GM12878 (cell line): ENCODE measurements around the gene LSMEM2. TPM values are rescaled to one million over a fixed set of nuclear protein-coding genes. Genes with fewer than 3 reads are reported as not detected.

Source experiments
- ATAC-seq: fragments of 200-7000 bp; cut with Tn5 transposase; 3 replicates; pipeline ENCODE4 v1.9.1; 2020; ENCODE audit warnings: mild to moderate bottlenecking, moderate library complexity
- BruUV-seq: library from RNA; stranded (reverse); fragments of 400-500 nt; replicated peaks from 2 replicates; lab custom pipeline; 2021; lab: Mats Ljungman, UMichigan
- CTCF ChIA-PET: fragments of 300-600 bp; sonication (Branson Sonifier 250); formaldehyde crosslinking; extraction: SDS; loops from one replicate; lab custom pipeline; 2021; ENCODE audit warnings: inconsistent platforms; lab: Yijun Ruan, JAX
- POLR2A ChIA-PET: fragments of 350-600 bp; formaldehyde crosslinking; extraction: SDS; loops from one replicate; lab custom pipeline; 2021; ENCODE audit warnings: inconsistent platforms; lab: Charles Lee
- RAD21 ChIA-PET: fragments of 300-600 bp; sonication (Branson Sonifier 250); formaldehyde crosslinking; loops from one replicate; lab custom pipeline; 2023; ENCODE audit warnings: antibody characterized with exemption; ENCODE audit not compliant: unreplicated experiment; lab: Charles Lee
- SMC1A ChIA-PET: fragments of 300-600 bp; sonication (Branson Sonifier 250); formaldehyde crosslinking; loops from one replicate; lab custom pipeline; 2023; ENCODE audit not compliant: unreplicated experiment, uncharacterized antibody; lab: Charles Lee
- DNase-seq: peaks from one replicate; pipeline ENCODE4 v3.0.0-alpha.2; 2011; ENCODE audit warnings: low read depth, low spot score
- FAIRE-seq: peaks from 3 replicates; lab custom pipeline; 2011; peaks lifted over from hg19 to GRCh38; lab: Jason Lieb, UNC
- H2AFZ ChIP-seq: 2 replicates; pipeline ENCODE4 v1.6.0; 2011; ENCODE audit warnings: low read depth, low read length, control low read depth; ENCODE audit not compliant: control insufficient read depth
- H3K27ac ChIP-seq: 2 replicates; pipeline ENCODE4 v1.5.1; 2011; ENCODE audit warnings: control low read depth; ENCODE audit not compliant: control insufficient read depth, insufficient read depth
- H3K27me3 ChIP-seq, 2 experiments: replicated peaks in 1 of 2; 2 replicates each; pipeline versions ENCODE4 v1.6.0 to v1.6.1; 2011; ENCODE audit warnings: low read length in 1 of 2; ENCODE audit not compliant: control insufficient read depth in 2 of 2, insufficient read depth in 2 of 2
- H3K36me3 ChIP-seq, 2 experiments: 2 replicates each; pipeline ENCODE4 v1.5.1; 2011; ENCODE audit warnings: low read length in 1 of 2; ENCODE audit not compliant: control insufficient read depth in 2 of 2, insufficient read depth in 2 of 2
- H3K4me1 ChIP-seq: 2 replicates; pipeline ENCODE4 v1.6.1; 2011; ENCODE audit warnings: mild to moderate bottlenecking, low read length, moderate library complexity, mixed read lengths; ENCODE audit not compliant: control insufficient read depth, insufficient read depth
- H3K4me2 ChIP-seq: 2 replicates; pipeline ENCODE4 v1.6.0; 2011; ENCODE audit warnings: control low read depth; ENCODE audit not compliant: control insufficient read depth, insufficient read depth
- H3K4me3 ChIP-seq: fragments of 200-600 bp; sonication (generic); 2 replicates; pipeline ENCODE4 v1.5.1; 2016
- H3K79me2 ChIP-seq: 2 replicates; pipeline ENCODE4 v1.6.0; 2011; ENCODE audit warnings: low read length; ENCODE audit not compliant: control insufficient read depth, insufficient read depth
- H3K9ac ChIP-seq: 2 replicates; pipeline ENCODE4 v1.8.0; 2011; ENCODE audit warnings: low read length, control low read depth, mixed read lengths; ENCODE audit not compliant: control insufficient read depth, insufficient read depth
- H3K9me3 ChIP-seq: replicated peaks from 3 replicates; pipeline ENCODE4 v1.5.1; 2011; ENCODE audit warnings: mild to moderate bottlenecking, low read length; ENCODE audit not compliant: control insufficient read depth, insufficient read depth
- H4K20me1 ChIP-seq: 2 replicates; pipeline ENCODE4 v1.6.0; 2011; ENCODE audit not compliant: control insufficient read depth, insufficient read depth
- CHD4 ChIP-seq: fragments of 200-600 bp; sonication (generic); IDR thresholded peaks from 2 replicates; pipeline ENCODE4 v1.6.1; 2016; ENCODE audit warnings: mild to moderate bottlenecking
- ETV6 ChIP-seq, 2 experiments: fragments of 450-650 bp in 1 of 2; IDR thresholded peaks in 1 of 2; conservative IDR thresholded peaks in 1 of 2; 2 replicates each; pipeline ENCODE4 v1.6.1; 2014; ENCODE audit warnings: antibody characterized with exemption in 1 of 2, borderline replicate concordance in 1 of 2, low read depth in 1 of 2, mild to moderate bottlenecking in 1 of 2, moderate library complexity in 1 of 2
- FOS ChIP-seq: IDR thresholded peaks from 3 replicates; pipeline ENCODE4 v1.6.1; 2011; ENCODE audit warnings: borderline replicate concordance; ENCODE audit not compliant: insufficient read length; ENCODE audit errors: extremely low read depth
- FOXM1 ChIP-seq: IDR thresholded peaks from 2 replicates; pipeline ENCODE4 v1.6.1; 2012; ENCODE audit warnings: low read depth, mild to moderate bottlenecking, inconsistent platforms, low read length, moderate library complexity
- JUND ChIP-seq: IDR thresholded peaks from 2 replicates; pipeline ENCODE4 v1.6.1; 2012; ENCODE audit warnings: low read depth, mild to moderate bottlenecking, low read length, improper control_type of control experiment, moderate library complexity
- MYB ChIP-seq: fragments of 150-350 bp; IDR thresholded peaks from 2 replicates; pipeline ENCODE4 v1.6.1; 2014; ENCODE audit warnings: mild to moderate bottlenecking, low read depth, low read length, borderline replicate concordance
- NR2F1 ChIP-seq: fragments of 450-650 bp; conservative IDR thresholded peaks from 2 replicates; pipeline ENCODE4 v1.6.1; 2017; ENCODE audit warnings: mild to moderate bottlenecking
- POLR2AphosphoS2 ChIP-seq: IDR thresholded peaks from 2 replicates; pipeline ENCODE4 v1.6.1; 2011; ENCODE audit warnings: low read depth, mild to moderate bottlenecking, low read length, improper control_type of control experiment, moderate library complexity
- POLR2AphosphoS5 ChIP-seq: IDR thresholded peaks from 2 replicates; pipeline ENCODE4 v1.6.1; 2011; ENCODE audit warnings: mild to moderate bottlenecking, low read length, inconsistent platforms
- RAD51 ChIP-seq: fragments of 450-650 bp; IDR thresholded peaks from 2 replicates; pipeline ENCODE4 v1.6.1; 2016; ENCODE audit warnings: moderate library complexity, mild to moderate bottlenecking, inconsistent platforms
- ZBTB33 ChIP-seq: fragments of 450-650 bp; IDR thresholded peaks from 2 replicates; pipeline ENCODE4 v1.6.1; 2017; ENCODE audit warnings: mild to moderate bottlenecking
- WGBS: methylation state at CpG from one replicate; pipeline ENCODE4 v1.1.6; 2016; ENCODE audit warnings: low lambda C conversion rate; ENCODE audit not compliant: insufficient replicate concordance, insufficient coverage; ENCODE audit errors: missing lambda C conversion rate; 5-methylcytosine and 5-hydroxymethylcytosine counted together
- in situ Hi-C: fragments of 300-500 bp; cut with MboI; formaldehyde crosslinking; loops from 9 replicates; pipeline ENCODE4 v1.14.3; 2018; ENCODE audit warnings: mixed read lengths
- intact Hi-C: fragments of 100-400 bp; cut with micrococcal nuclease; formaldehyde crosslinking; loops from one replicate; pipeline ENCODE4 v1.14.2; 2022; ENCODE audit not compliant: unreplicated experiment
- polyA plus RNA-seq, 11 experiments: library from polyadenylated mRNA; depleted of rRNA in 4 of 11; unstranded in 6 of 11; stranded (reverse) in 5 of 11; fragments of >200 nt; fragmentation: Nextera tagmentation in 4 of 11; fragmentation: Illumina TruSeq in 1 of 11; extraction: Ambion mirVana in 4 of 11; extraction: Trizol in 1 of 11; gene quantifications; 1 replicate in 1 of 11; 2 replicates in 10 of 11; pipeline versions ENCODE4 v1.2.1 to v1.2.3, GENCODE V29; 2011 to 2016; ENCODE audit warnings: inconsistent platforms in 2 of 11, missing spikeins in 2 of 11, low read depth in 1 of 11
- total RNA-seq, 4 experiments: library from RNA; depleted of rRNA in 3 of 4; stranded (reverse); fragments of >200 nt in 3 of 4; fragmentation: Illumina TruSeq in 1 of 4; extraction: Trizol in 1 of 4; gene quantifications; 2 replicates each; pipeline versions ENCODE4 v1.2.1 to v1.2.3, GENCODE V29; 2013 to 2021
- TF ChIP-seq, protein P1 (sequence below): IDR thresholded peaks from 2 replicates; pipeline ENCODE4 v1.6.1; 2012; ENCODE audit warnings: improper control_type of control experiment, low read depth, low read length; ENCODE audit not compliant: insufficient replicate concordance
- TF ChIP-seq, protein P2 (sequence below): IDR thresholded peaks from 2 replicates; pipeline ENCODE4 v1.6.1; 2011; ENCODE audit warnings: mild to moderate bottlenecking, low read depth, low read length, moderate library complexity; ENCODE audit not compliant: insufficient replicate concordance

LSMEM2 gene
- total and polyA plus RNA-seq, 10 of the 15 experiments (the other 5 are each of a cell fraction or from before 2014, with no cell fraction given), result 0.17 TPM; not detected in 9

DNA sequence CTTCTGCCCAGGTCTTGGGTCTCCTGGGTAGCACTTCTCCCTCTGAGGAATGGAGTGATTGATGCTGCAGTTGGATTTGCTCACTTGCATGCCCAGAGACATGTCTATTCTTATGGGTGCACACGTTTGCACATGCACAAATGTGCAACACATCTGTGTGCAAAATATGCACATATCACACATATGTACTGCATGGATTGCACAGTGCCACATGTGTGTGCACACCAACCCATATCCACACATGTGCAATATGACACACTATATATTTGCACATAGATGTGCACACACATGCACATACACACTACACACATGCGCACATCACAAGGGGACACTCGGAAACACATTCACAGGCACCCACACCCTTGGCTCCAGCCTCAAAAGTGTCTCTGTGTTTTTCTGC lies 10.6 kb upstream of the LSMEM2 start (continued):
- TF ChIP-seq, protein P1, sequence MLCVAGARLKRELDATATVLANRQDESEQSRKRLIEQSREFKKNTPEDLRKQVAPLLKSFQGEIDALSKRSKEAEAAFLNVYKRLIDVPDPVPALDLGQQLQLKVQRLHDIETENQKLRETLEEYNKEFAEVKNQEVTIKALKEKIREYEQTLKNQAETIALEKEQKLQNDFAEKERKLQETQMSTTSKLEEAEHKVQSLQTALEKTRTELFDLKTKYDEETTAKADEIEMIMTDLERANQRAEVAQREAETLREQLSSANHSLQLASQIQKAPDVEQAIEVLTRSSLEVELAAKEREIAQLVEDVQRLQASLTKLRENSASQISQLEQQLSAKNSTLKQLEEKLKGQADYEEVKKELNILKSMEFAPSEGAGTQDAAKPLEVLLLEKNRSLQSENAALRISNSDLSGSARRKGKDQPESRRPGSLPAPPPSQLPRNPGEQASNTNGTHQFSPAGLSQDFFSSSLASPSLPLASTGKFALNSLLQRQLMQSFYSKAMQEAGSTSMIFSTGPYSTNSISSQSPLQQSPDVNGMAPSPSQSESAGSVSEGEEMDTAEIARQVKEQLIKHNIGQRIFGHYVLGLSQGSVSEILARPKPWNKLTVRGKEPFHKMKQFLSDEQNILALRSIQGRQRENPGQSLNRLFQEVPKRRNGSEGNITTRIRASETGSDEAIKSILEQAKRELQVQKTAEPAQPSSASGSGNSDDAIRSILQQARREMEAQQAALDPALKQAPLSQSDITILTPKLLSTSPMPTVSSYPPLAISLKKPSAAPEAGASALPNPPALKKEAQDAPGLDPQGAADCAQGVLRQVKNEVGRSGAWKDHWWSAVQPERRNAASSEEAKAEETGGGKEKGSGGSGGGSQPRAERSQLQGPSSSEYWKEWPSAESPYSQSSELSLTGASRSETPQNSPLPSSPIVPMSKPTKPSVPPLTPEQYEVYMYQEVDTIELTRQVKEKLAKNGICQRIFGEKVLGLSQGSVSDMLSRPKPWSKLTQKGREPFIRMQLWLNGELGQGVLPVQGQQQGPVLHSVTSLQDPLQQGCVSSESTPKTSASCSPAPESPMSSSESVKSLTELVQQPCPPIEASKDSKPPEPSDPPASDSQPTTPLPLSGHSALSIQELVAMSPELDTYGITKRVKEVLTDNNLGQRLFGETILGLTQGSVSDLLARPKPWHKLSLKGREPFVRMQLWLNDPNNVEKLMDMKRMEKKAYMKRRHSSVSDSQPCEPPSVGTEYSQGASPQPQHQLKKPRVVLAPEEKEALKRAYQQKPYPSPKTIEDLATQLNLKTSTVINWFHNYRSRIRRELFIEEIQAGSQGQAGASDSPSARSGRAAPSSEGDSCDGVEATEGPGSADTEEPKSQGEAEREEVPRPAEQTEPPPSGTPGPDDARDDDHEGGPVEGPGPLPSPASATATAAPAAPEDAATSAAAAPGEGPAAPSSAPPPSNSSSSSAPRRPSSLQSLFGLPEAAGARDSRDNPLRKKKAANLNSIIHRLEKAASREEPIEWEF, result no peak

- H3K4me3 ChIP-seq, result no peak within 1 kb of the TSS
- POLR2A ChIA-PET, result interaction anchor here (0.6 kb wide), 1 partner anchor 68 kb away, joined by 3 read pairs; no protein-coding TSS in a partner anchor
- H3K27ac ChIP-seq, result no peak within 1 kb of the TSS
- H3K9ac ChIP-seq, result no peak within 1 kb of the TSS
- CTCF ChIA-PET, result interaction anchor here (1.0 to 1.9 kb wide), 3 partner anchors 9 to 42 kb away, joined by 4 to 7 read pairs (median 4); no protein-coding TSS in a partner anchor
- FAIRE-seq (no peak), DNase-seq (no peak), ATAC-seq (no peak)
- SMC1A ChIA-PET, result no interaction called here
- WGBS, result 36% methylated on average over 21 of the region's 21 CpGs
- no peak within 1 kb of the TSS for H2AFZ ChIP-seq
- peaks cover 6% of the 10 kb centered on the region for H3K4me1 ChIP-seq
- intact Hi-C loops, result no loop called here
- H3K27me3 ChIP-seq, result peaks cover 0 to 4% of the 10 kb centered on the region in 2 experiments; a peak in 2 of 4 replicates
- no peak within 1 kb of the TSS for H3K4me2 ChIP-seq
- H3K79me2 ChIP-seq, result no peaks in the 10 kb centered on the region
- no peaks in the 10 kb centered on the region for H3K9me3 ChIP-seq
- no peaks in the 10 kb centered on the region for H4K20me1 ChIP-seq
- BruUV-seq, result no TSS peak
- RAD21 ChIA-PET, result interaction anchor here (0.5 kb wide), 1 partner anchor 444 kb away, joined by 3 read pairs; no protein-coding TSS in a partner anchor
- in situ Hi-C loops, result no loop called here
- H3K36me3 ChIP-seq, result no peaks in the 10 kb centered on the region
- TF ChIP-seq ETV6 (conservative IDR thresholded peaks at IDR 0.05 in 1 of 2, IDR thresholded peaks at IDR 0.05 in 1 of 2; ENCODE audit: borderline replicate concordance in 1 of 2, low read depth in 1 of 2) (no peak), NR2F1 (no peak), POLR2AphosphoS5 (no peak), RAD51 (no peak), ZBTB33 (no peak), FOS (no peak), POLR2AphosphoS2 (no peak), CHD4 (no peak), JUND (no peak), MYB (no peak), FOXM1 (no peak)
- TF ChIP-seq, protein P2, sequence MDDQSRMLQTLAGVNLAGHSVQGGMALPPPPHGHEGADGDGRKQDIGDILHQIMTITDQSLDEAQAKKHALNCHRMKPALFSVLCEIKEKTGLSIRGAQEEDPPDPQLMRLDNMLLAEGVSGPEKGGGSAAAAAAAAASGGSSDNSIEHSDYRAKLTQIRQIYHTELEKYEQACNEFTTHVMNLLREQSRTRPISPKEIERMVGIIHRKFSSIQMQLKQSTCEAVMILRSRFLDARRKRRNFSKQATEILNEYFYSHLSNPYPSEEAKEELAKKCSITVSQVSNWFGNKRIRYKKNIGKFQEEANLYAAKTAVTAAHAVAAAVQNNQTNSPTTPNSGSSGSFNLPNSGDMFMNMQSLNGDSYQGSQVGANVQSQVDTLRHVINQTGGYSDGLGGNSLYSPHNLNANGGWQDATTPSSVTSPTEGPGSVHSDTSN, result no peak
These were observed 10.0 kb upstream of the LSMEM2 start, which contains the start of gene SEMA3B for GRCh38 chr3:50268703-50269451. Gene SEMA3B (plus strand): TSS chr3:50269147. CDS start chr3:50269241, 94 bp downstream.
